ENCODE data around the gene CDC20B.

Gene CDC20B, protein sequence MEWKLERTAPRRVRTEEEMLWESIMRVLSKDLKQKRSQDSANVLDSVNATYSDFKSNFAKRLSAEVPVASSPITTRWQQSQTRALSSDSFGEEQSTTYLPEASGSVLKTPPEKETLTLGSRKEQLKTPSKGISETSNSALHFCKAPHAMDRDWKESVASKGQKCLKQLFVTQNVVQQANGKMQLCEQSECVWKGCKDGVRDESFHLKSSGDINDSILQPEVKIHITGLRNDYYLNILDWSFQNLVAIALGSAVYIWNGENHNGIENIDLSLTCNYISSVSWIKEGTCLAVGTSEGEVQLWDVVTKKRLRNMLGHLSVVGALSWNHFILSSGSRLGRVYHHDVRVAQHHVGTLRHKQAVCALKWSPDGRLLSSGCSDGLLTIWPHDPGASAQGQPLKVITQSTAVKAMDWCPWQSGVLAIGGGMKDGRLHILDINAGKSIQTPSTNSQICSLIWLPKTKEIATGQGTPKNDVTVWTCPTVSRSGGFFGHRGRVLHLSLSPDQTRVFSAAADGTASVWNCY

DNA sequence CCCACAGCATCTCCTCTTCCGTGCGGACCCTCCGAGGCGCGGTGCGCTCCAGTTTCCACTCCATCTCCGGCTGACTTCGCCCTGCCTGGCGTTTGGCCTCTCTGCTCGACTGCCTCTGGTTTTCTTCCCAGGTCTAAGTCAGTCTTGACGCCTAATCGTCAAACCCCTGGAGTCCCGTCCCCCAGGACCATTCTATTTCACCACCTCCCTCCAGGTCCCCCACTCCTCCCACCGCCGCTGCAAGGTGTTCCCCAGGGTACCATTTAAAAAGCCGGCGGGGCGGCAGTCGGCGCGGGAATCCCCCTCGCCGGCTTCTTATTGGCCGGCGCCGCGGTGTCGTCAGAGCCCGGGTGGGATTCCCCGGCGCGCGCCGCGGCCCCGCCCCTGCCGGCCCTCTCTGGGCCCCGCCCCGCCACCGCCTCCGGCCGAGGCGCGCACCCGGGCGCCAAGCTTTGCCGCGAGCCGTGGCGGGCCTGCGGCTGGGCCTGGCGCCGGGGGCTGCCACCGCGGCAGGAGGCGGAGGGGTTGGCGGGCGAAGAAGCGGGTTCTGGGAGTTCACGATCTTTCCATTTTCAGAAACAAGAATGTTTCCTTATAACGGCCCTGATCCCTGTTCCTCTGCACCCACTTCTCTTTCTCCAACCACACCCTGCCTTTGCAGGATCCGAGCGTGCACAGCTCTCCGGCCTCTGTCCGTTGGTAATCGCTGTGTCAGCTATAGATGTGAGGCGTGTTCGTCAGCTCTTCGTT lies at the start of gene CDC20B:
CDC20B (minus strand) TSS at position 241 of the 750 bp plus-strand sequence; CDS start at position 64, 177 bp downstream.
- peak; percentile 85 for DNase-seq (ENCODE audit: low spot score)

DNA sequence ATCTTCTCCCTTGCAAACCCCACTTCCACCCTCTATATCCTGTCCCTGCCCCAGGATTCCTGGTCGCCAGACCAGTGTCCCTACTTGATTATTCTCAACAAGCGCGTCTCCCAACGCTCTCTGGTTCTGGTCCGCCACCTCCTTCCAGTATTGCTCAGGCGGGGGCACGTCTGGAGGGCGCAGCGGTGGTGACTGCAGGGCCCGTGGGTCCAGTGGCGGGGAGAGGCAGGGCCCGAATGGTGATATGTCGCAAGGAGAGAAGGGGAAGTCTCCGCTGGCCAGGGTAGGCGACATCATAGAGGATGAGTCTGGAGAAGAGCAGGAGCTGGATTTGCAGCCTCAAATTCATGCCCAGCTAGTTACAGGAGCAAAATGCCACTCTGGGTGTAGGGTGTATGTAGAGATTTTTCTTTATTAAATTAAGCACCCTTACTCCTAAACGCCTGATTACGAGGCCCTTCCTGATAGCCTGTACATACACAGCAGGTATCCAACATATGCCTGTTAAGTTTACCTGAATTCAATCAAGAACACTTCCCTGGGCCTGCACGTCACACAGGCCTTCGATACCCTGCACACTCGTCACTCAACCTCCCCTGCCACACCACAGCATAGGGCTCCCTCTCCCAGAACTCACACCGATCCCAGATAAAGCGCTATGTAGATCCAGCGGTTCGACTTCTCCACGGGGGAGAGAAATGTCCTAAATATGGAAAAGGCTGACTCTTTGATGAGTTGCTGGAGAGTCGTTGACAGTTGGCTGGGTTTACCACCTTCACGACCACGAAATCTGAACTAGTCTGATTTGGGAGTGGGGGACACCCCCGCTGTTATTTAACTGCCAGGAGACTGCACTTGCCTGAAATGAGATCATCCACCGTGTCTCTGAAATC lies 49.4 kb upstream of the CDC20B start:
- DNase-seq (ENCODE audit: low spot score) = no peak

DNA sequence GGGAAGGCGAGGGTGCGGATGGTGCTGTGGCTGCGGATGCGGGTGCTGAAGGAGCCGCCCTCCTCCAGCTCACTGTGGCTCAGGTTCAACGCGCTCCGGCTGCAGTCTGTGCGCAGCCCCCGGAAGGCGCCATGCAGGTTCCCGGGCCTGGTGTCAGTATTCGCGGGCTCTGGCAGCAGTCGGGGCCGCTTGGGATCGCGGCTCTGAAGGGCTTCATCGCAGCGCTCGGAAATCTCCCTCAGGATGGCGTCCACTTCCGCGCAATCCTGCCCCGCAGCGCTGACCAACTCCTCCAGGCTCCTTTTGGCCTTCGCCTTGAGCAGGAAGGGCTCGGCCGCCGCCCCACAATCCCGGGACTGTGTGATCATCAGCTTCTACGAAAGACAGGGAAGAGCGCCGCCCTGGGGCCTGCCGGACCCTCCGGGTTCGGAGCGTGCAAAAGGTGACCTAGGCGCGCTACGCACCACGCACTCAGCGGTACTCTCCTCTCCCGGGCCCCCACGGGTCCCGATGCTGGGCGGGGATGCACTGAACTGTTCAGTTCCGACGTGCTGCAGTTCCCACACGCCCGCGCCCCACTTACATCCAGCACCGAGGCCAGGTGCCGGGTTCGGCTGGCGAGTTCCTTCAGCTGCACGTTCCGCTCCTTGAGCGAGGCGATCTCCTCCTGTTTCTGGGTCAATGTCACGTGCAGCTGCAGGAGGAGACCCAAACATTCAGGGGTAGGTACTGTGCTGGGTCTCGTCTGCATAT lies 47.6 kb upstream of the CDC20B start:
- no peak for DNase-seq (ENCODE audit: low spot score)

DNA sequence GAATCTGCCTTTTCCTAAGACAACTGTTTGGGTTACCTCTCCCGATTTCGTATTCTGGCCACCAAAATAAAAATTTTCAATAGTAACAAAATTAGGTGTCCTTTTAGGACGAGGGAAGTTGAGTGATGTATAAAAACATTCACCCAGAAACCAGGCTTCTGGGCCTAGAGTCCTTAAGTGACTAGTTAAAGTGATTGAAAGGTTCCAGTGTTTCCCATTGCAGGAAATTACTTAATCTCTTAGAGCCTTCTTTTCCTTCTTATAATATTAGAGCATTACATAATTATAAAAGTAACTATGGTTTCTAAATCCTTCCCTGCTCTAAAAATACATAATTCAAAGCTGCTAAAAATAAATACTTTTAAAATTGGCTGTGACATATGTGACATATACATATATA lies 46.8 kb upstream of the CDC20B start:
- DNase-seq (ENCODE audit: low spot score) = no peak

DNA sequence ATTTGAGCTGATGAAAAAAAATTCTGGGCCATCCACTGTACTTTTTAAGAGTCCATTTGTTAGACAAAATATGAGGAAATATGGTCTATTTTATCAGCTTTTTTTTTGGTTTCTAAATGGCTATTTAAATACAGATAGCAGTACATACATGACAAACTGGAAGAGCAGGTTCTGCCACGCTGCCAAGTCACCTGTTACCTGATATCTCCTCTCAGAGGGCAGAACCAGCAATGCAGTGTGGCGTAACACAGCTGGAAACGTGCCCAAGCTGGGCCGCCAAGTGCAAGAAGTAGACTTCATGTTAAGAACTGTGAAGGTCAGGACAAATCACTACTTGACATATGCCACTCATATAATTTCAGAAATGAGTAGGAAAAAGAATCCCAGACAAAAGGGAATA lies 46.0 kb upstream of the CDC20B start:
- DNase-seq (ENCODE audit: low spot score) = no peak

DNA sequence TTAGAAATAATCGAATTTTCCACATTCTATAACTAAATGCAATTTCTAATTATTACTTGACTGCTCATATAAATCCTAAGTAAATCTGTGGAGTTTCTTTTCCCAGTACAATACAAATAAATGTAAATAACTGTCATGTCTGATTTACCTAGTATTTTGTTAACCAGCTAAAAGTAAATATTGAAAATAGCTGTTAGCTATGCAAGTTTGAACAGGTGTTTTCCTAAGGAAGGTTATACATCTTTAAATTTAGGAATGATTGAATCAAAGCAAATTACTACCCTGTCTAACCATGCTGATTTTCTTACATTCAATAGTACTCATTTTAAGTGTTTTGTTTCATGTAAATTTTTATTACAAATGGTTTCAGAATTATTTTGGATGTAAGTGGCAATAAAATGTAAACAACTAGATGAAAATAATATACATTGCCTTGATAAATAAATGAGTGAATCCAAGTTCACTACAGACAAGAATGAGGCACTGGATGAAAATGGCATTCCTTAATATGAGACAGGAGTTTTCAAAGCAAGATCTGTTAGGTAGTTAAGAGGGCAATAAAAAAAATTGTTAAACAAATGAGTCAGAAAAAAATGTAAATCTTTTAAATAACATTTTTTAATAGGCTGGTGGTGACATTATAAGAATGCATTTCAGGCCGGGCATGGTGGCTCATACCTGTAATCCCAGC lies 38.4 kb upstream of the CDC20B start:
- DNase-seq (ENCODE audit: low spot score) = no peak

DNA sequence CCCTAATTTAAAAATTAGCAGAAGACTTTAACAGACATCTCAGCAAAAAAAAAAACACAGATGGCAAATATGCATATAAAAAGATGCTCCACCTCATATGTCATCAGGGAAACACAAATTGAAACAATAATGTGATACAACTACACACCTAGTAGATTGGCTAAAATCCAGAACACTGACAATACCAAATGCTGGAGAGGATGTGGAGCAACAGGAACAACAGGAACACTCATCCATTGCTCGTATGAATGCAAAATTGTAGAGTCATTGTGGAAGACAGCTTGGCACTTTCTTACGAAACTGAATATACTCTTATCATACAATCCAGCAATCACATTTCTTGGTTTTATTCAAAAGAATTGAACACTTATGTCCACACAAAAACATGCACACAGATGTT lies 32.0 kb upstream of the CDC20B start:
- DNase-seq (ENCODE audit: low spot score) = no peak

DNA sequence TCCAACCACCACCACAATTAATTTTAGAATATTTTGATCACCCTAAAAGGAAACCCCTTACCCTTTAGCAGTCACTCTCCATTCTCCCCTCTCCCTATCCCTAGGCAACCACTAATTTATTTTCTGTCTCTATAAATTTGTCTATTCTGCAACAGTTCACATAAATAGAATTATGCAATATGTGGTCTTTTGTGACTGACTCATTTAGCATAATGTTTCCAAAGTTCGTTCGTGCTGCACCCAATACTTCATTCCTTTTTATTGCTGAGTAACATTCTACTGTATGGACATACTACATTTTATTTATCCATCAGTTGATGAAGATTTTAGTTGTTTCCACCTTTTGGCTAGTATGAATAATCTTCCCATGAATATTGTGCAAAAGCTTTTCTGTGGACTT lies 18.2 kb upstream of the CDC20B start:
- DNase-seq (ENCODE audit: low spot score) = no peak

DNA sequence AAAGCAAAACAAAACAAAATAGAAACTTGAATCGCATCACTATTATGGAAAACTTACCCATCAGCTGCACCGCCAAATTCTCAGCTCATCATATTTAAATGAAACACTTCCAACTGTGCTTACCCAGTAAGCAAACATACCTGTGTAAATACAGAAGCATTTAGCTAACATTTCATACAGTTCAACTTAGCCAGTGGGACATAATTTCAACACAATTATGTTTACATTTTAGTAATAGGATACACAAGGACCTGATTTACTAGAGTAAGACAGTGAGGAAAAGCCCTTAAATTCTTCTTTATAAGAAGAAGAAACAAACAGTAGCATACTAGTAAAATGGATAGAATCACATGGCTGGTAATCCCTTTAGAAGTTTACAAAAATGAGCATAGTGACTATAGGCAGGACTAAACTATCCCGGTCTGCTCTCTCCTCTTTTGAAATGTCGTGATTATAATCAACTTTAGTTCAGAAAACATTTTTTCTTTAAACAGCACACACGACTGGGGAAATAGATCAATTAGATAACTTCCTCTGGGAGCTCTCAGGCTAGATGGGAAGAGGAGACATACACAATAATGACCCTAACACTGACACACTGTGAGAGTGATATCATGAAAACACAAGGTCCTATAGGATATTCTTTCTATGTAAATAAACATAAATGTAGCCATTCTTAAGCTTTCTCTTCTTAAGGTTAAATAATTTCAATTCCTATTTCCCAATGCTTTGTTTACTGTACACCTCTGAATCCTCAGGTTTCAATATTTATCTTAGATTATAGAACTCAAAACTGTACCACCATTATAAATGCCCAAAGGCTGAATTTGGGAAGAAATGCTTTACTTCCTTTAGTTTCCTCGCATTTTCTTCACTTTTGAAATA lies 15.9 kb upstream of the CDC20B start:
- no peak for DNase-seq (ENCODE audit: low spot score)

DNA sequence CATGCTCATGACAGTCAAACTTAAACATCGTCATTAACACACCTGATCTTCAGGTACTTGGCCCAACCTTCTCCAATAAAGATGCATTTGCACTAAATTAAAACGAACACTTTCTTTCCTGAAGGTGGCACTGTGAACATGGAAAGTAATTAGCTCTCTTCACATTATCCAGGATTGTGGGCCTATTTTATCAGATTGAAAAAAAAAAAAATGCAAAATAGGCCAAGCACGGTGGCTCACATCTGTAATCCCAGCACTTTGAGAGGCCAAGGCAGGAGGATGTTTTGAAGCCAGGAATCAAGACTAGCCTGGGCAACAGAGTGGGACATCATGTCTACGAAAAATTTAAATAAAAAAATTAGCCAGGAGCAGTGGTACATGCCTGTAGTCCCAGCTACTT lies 14.4 kb upstream of the CDC20B start:
- DNase-seq (ENCODE audit: low spot score) = no peak

DNA sequence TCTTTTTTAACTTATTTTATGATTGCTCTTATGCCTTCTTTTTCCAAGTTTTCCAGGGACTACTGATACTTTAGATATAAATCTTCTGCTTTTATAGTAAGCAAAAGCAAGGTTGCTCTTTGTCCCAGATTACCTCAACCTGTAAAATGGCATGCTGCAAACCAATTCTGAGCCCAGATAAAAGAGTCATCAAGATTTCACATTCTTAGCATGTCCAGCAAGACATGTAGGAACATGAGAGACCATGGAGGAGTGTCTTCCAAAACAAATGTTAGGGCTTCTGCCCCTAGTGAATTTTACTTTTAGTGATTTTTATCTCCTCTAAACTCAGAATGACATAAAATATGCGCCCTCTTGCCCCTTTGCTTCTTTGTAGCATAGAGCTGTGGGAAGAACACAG lies 7.0 kb upstream of the CDC20B start:
- DNase-seq (ENCODE audit: low spot score) = no peak

DNA sequence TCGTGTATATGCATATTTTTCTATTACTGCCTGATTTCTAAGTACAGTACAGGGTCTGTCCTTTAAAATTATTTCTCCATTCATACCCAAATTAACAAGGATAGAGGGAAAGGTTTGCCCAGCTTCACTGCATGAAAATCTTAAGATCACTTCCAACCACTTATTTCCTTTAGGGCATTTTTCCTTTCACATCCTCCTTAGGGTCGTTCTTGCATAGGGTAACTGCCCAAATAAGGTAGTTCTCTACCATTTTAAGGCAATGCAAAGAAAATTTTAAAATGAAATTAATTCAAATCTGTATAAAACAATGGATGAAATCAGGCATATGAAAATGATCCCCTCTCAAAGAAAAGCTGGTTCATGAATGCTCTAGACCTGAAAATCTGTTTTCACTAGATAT lies 4.1 kb upstream of the CDC20B start:
- DNase-seq (ENCODE audit: low spot score) = no peak

DNA sequence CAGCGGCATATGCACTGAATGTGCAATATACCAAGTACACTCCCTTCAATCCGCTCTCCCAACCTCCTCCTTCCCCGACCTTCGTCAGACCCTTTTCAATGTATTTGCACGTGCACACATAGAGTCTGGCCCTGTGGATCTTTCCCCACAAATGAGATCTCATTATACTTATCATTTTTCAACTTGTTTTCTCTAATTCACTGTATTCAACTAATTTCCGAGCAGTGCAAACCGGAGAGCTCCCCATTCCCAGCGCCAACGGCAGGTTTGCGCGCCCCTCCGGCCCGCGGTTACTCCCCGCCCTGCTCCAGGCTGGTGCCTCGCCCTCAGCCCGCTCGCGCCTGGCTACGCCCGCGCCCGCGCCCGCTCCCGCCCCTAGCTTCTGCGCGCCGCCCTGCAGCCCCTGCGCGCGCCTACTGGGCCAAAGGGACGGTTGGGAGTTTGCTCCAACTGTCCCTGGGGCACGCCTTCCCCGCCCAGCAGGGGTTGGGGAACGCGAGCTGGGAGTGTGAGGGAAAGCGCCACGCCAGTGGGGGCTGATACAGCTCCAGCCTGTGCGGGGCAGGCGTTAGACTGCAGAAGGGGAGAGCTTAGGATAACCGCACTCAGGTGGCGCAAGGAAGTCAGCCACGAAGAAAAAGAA lies 3.3 kb upstream of the CDC20B start:
- peak; percentile 69 for DNase-seq (ENCODE audit: low spot score)

DNA sequence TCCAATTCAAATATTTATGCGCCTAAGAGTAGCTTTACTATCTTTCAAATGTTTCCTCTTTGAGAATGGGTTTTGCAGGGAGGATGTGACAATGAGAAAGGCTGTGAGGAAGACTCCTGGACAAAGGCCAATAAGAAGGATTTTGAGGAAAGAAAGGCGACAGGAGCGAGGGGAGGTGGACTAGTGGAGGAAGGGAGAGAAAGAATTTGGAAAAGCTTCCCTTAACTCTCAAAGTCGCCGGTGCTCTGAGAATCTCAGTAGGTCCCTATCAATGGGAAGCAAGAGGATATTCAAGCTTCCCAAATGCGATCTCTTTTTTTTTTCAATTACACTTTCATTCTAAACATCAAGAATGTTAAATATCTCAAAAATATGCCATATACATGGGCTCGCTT lies 2.8 kb upstream of the CDC20B start:
- DNase-seq (ENCODE audit: low spot score) = no peak

DNA sequence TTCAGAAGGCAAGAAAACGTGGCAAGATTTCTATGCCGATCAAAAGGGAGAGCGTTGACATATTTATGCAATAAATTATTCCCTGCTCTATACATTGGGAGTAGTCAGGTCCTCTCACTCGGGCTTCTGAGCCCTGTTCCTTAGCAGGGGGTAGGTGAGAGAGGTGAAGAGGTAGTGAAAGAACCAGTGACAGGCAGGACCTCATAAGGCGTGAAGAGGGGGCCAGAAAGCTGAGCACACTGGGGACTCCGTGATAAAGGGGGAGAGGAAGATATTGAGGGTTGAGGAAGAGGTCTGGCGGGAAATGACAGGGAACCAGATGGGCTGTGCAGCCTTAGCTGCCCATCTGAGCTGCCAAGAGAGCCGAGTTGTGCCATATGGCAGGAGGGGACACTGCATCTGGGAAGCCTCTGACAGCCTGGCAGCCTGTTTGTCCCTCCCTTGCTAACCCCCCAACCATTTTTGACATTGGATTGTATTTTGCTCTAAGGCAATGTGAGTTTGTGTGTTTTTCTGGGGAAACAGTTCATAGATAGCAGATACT lies 782 bp upstream of the CDC20B start:
- no peak for DNase-seq (ENCODE audit: low spot score)

DNA sequence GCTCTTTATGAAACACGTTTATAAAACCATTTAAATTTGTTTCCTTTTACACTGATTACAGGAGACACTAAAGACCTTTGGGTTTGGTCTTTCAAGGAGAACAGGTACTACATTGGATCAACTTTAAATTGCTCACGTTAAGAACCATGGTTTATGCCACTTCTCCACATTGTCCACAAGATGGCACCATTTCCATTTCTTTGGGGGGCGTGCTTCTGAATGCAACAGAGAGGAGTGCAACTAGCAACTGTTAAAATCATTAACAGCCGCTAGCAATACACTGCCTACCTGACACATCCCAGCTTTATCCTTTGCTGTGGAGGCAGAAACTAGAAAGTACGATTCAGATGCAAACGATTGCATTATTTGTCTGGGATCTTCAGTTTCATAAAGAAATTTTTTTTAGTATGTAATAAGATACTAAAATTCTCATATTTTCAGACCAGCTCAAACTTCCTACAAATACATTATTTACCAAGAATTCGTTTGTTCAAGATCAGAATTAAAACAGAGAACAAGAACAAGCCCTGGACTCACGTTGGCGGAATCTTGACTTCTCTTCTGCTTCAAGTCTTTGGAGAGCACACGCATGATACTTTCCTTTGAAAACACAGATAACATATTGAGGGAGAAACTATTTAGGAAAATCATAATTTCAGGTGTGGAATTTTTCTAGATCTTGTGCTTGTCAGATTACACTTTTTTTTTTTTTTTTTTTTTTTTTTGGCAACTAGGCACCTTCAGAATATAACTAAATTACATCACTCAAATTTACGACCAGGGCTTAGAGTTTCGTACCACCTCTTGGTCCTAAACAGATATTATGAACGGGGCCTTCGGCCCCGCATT lies 702 bp downstream of the CDC20B start:
- DNase-seq (ENCODE audit: low spot score) = peak; percentile 66

DNA sequence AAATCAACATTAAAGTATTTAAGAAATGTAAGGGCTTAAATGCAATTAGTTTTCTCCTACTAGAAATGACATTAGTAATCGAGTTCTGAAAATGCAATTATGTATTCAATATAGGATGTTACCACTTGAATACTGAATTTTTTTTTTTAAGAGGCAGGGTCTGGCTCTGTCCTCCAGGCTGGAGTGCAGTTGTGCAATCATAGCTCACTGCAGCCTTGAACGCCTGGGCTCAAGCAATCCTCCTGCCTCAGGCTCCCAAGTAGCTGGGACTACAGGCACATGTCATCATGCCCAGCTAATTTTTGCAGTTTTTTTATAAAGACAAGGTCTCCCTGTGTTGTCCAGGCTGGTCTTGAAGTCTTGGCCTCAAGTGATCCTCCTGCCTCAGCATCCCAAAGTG lies 1.5 kb downstream of the CDC20B start:
- no peak for DNase-seq (ENCODE audit: low spot score)

DNA sequence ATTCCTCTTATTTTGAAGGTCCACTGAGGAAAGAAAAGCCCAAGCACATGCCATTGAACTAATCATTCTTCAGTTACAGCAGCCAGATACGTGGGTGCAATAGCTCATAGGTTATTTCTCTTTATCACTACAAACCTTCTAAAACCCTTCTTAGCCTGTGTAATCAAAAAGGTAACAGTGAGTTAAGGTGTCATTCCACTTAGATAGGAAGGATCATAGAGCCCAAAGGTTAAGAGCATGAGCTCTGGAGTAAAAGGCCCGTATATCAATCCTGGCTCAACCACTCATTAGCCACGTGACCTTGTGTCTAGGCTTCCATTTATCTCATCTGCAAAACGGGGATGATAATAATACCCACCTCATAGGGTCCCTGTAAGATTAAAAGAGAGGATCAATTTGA lies 10.3 kb downstream of the CDC20B start:
- DNase-seq (ENCODE audit: low spot score) = no peak
